Endothelial cell of umbilical vein (primary cell): ENCODE data around the gene MERTK. TPM values are rescaled to one million over a fixed set of nuclear protein-coding genes. Genes with fewer than 3 reads are reported as not detected.

ENCODE experiments used
- BruUV-seq: library from RNA; stranded (reverse); fragments of 400-500 nt; replicated peaks from 2 replicates; lab custom pipeline; 2021; lab: Mats Ljungman, UMichigan
- CTCF ChIA-PET: fragments of 300-600, 350-600 bp; sonication (Branson Sonifier 250); formaldehyde crosslinking; loops from one replicate; lab custom pipeline; 2021; ENCODE audit warnings: antibody characterized with exemption, inconsistent platforms; lab: Charles Lee
- POLR2A ChIA-PET: fragments of 300-600, 350-600 bp; sonication (Branson Sonifier 250); formaldehyde crosslinking; loops from one replicate; lab custom pipeline; 2021; ENCODE audit warnings: antibody characterized with exemption, inconsistent platforms; lab: Charles Lee
- DNase-seq: peaks from one replicate; pipeline ENCODE4 v3.0.0-alpha.2; 2011; ENCODE audit warnings: low read depth, low spot score
- FAIRE-seq: peaks from 2 replicates; lab custom pipeline; 2011; peaks lifted over from hg19 to GRCh38; lab: Jason Lieb, UNC
- H2AFZ ChIP-seq: 2 replicates; pipeline ENCODE4 v1.6.0; 2012; ENCODE audit warnings: low read depth, low read length, control low read depth, inconsistent platforms
- H3K27ac ChIP-seq: 2 replicates; pipeline ENCODE4 v1.5.1; 2011; ENCODE audit warnings: low read depth, mild to moderate bottlenecking, control low read depth, low read length, moderate library complexity; ENCODE audit not compliant: insufficient read depth
- H3K27me3 ChIP-seq, 2 experiments: 2 replicates each; pipeline versions ENCODE4 v1.6.0 to v1.6.1; 2011; ENCODE audit warnings: low read length in 2 of 2, mixed read lengths in 1 of 2; ENCODE audit not compliant: control insufficient read depth in 2 of 2, insufficient read depth in 2 of 2
- H3K36me3 ChIP-seq, 2 experiments: 2 replicates in 1 of 2; 3 replicates in 1 of 2; pipeline ENCODE4 v1.5.1; 2011; ENCODE audit warnings: low read length in 2 of 2, mild to moderate bottlenecking in 1 of 2, moderate library complexity in 1 of 2; ENCODE audit not compliant: control insufficient read depth in 2 of 2, insufficient read depth in 2 of 2; ENCODE audit errors: extremely low read depth in 1 of 2
- H3K4me1 ChIP-seq: 3 replicates; pipeline ENCODE4 v1.5.1; 2011; ENCODE audit warnings: mild to moderate bottlenecking, low read length; ENCODE audit not compliant: control insufficient read depth, insufficient read depth; ENCODE audit errors: extremely low read depth
- H3K4me2 ChIP-seq: 2 replicates; pipeline ENCODE4 v1.6.1; 2011; ENCODE audit warnings: low read length, control low read depth, mixed read lengths; ENCODE audit not compliant: insufficient read depth
- H3K4me3 ChIP-seq, 3 experiments: fragments of 200-600 bp in 1 of 3; sonication (generic), shearing (Covaris generic) in 1 of 3; replicated peaks in 1 of 3; 2 replicates each; pipeline ENCODE4 v1.5.1; 2011 to 2016; ENCODE audit warnings: control low read depth in 3 of 3, low read length in 3 of 3, mild to moderate bottlenecking in 2 of 3, inconsistent platforms in 1 of 3, low read depth in 1 of 3, moderate library complexity in 1 of 3; ENCODE audit not compliant: insufficient read depth in 1 of 3
- H3K79me2 ChIP-seq: 2 replicates; pipeline ENCODE4 v1.6.0; 2012; ENCODE audit warnings: low read length, inconsistent platforms; ENCODE audit not compliant: control insufficient read depth, insufficient read depth
- H3K9ac ChIP-seq: replicated peaks from 2 replicates; pipeline ENCODE3; 2011; ENCODE audit warnings: low read length, control low read depth; ENCODE audit not compliant: insufficient read depth; ENCODE audit errors: extremely low read depth
- H3K9me1 ChIP-seq: replicated peaks from 3 replicates; pipeline ENCODE4 v1.6.0; 2011; ENCODE audit warnings: mild to moderate bottlenecking, low read length; ENCODE audit not compliant: control insufficient read depth, insufficient read depth; ENCODE audit errors: extremely low read depth
- H3K9me3 ChIP-seq: replicated peaks from 2 replicates; pipeline ENCODE4 v1.5.1; 2012; ENCODE audit warnings: low read length, inconsistent platforms; ENCODE audit not compliant: control insufficient read depth, insufficient read depth
- H4K20me1 ChIP-seq: replicated peaks from 2 replicates; pipeline ENCODE3; 2011; ENCODE audit warnings: mild to moderate bottlenecking, low read length; ENCODE audit not compliant: control insufficient read depth, insufficient read depth; ENCODE audit errors: extremely low read depth
- EZH2 ChIP-seq: IDR thresholded peaks from 2 replicates; pipeline ENCODE4 v1.6.1; 2012; ENCODE audit warnings: borderline replicate concordance, low read depth, mild to moderate bottlenecking, moderate library complexity, low read length, inconsistent platforms; ENCODE audit not compliant: severe bottlenecking
- GATA2 ChIP-seq: IDR thresholded peaks from 2 replicates; pipeline ENCODE4 v1.7.0; 2011; ENCODE audit warnings: low read depth, mild to moderate bottlenecking, moderate library complexity, mixed read lengths, low read length; ENCODE audit not compliant: insufficient read length, insufficient read depth
- JUN ChIP-seq: IDR thresholded peaks from 2 replicates; pipeline ENCODE4 v1.6.1; 2011; ENCODE audit warnings: borderline replicate concordance, low read depth; ENCODE audit not compliant: insufficient read length, insufficient read depth
- MYC ChIP-seq: IDR thresholded peaks from one replicate; pipeline ENCODE4 v1.6.1; 2011; ENCODE audit warnings: mild to moderate bottlenecking, low read depth, low read length
- dilution Hi-C: fragments of 300-500 bp; cut with MboI; formaldehyde crosslinking; loops from one replicate; pipeline ENCODE4 v1.15.0; 2019; ENCODE audit warnings: low sequenced_read_pairs; ENCODE audit not compliant: extremely low pct_ligation_motif_present
- intact Hi-C: fragments of 100-400 bp; cut with micrococcal nuclease; formaldehyde crosslinking; loops from one replicate; pipeline ENCODE4 v1.10.0; 2022
- polyA plus RNA-seq, 4 experiments: library from polyadenylated mRNA; depleted of rRNA in 3 of 4; stranded (reverse) in 3 of 4; unstranded in 1 of 4; fragments of >200 nt; gene quantifications; 2 replicates each; pipeline versions ENCODE4 v1.2.1 to v1.2.3, GENCODE V29; 2011 to 2012; ENCODE audit warnings: missing spikeins in 1 of 4
- total RNA-seq: library from RNA; stranded (reverse); gene quantifications from 2 replicates; pipeline ENCODE4 v1.2.3, GENCODE V29; 2021
- TF ChIP-seq, protein P1 (sequence below), 2 donors: IDR thresholded peaks; 1 replicate in 1 of 2; 2 replicates in 1 of 2; pipeline ENCODE4 v1.5.1; 2011; ENCODE audit warnings: low read length in 2 of 2, mild to moderate bottlenecking in 2 of 2, moderate library complexity in 2 of 2, control low read depth in 1 of 2, inconsistent platforms in 1 of 2, low read depth in 1 of 2; ENCODE audit not compliant: insufficient read depth in 1 of 2; ENCODE audit errors: extremely low read depth in 1 of 2
- TF ChIP-seq, protein P2 (sequence below): IDR thresholded peaks from 2 replicates; pipeline ENCODE4 v1.6.1; 2011; ENCODE audit not compliant: insufficient read depth, insufficient read length

MERTK gene
- total and polyA plus RNA-seq, 2 donors (not counting 3 experiments of a cell fraction or from before 2014, with no cell fraction given), result 37.3 to 39.6 TPM

DNA sequence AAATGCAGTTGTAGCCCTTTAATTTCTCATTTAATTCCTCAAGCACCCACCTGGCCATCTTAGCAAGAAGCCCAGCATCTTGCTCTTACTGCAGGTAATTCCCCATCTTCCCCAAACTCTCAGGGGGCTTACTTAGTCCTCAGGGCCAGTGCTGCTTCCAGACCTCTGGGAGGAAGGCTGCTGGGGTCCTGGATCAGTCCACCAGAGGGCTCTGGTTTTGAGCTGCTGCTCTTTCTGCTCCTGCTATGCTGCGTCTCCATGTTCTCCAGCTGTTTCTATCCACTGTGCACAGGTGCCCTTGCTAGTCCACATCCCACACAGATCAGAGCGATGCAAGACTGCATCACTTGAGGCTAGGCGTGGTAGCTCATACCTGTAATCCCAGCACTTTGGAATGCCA, 122.2 kb downstream of the MERTK start:
- POLR2A ChIA-PET, result no interaction called here
- FAIRE-seq, result no peak
- Histone ChIP-seq H4K20me1 (no peaks in the 10 kb centered on the region), H3K36me3 (peaks cover 10 to 21% of the 10 kb centered on the region in 2 experiments), H3K4me2 (no peak overlapping the region), H3K9me1 (no peaks in the 10 kb centered on the region), H2AFZ (no peak overlapping the region), H3K27me3 (no peaks in the 10 kb centered on the region), H3K9me3 (no peaks in the 10 kb centered on the region), H3K27ac (no peak overlapping the region), H3K9ac (no peak overlapping the region), H3K4me3 (no peak overlapping the region), H3K79me2 (no peaks in the 10 kb centered on the region), H3K4me1 (no peaks in the 10 kb centered on the region)
- CTCF ChIA-PET, result interaction anchor here (1.0 to 2.0 kb wide), 7 partner anchors 12 to 123 kb away, joined by 3 to 5 read pairs (median 3); no protein-coding TSS in a partner anchor
- no peak for TF ChIP-seq JUN
- TF ChIP-seq, protein P1, sequence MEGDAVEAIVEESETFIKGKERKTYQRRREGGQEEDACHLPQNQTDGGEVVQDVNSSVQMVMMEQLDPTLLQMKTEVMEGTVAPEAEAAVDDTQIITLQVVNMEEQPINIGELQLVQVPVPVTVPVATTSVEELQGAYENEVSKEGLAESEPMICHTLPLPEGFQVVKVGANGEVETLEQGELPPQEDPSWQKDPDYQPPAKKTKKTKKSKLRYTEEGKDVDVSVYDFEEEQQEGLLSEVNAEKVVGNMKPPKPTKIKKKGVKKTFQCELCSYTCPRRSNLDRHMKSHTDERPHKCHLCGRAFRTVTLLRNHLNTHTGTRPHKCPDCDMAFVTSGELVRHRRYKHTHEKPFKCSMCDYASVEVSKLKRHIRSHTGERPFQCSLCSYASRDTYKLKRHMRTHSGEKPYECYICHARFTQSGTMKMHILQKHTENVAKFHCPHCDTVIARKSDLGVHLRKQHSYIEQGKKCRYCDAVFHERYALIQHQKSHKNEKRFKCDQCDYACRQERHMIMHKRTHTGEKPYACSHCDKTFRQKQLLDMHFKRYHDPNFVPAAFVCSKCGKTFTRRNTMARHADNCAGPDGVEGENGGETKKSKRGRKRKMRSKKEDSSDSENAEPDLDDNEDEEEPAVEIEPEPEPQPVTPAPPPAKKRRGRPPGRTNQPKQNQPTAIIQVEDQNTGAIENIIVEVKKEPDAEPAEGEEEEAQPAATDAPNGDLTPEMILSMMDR (IDR thresholded peaks at IDR 0.05; ENCODE audit: extremely low read depth in 1 of 2, insufficient read depth in 1 of 2, low read depth in 1 of 2, low read length in 2 of 2), result peak; percentile 4 to 25
- BruUV-seq, result no TSS peak
- DNase-seq, result no peak
- intact Hi-C loops (no loop called here), dilution Hi-C loops (no loop called here)

DNA sequence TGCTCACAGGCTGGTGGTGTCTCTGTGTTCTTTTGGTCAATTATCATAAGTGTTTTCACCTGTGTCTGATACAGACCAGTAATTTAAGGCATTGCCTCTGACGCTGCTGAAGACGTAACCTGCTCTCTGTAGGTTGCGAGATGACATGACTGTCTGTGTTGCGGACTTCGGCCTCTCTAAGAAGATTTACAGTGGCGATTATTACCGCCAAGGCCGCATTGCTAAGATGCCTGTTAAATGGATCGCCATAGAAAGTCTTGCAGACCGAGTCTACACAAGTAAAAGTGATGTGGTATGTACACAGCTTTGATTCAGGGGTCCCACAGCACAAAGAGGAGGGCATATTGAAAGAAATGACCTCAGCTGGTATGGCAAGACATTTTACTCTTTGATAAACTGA, 122.9 kb downstream of the MERTK start:
- POLR2A ChIA-PET, result no interaction called here
- no TSS peak for BruUV-seq
- no peak overlapping the region for H3K27ac ChIP-seq
- peaks cover 7% of the 10 kb centered on the region for H3K4me1 ChIP-seq
- DNase-seq (no peak), FAIRE-seq (no peak)
- peaks cover 10 to 21% of the 10 kb centered on the region in 2 experiments for H3K36me3 ChIP-seq
- TF ChIP-seq MYC, result no peak
- TF ChIP-seq, protein P1 (IDR thresholded peaks at IDR 0.05; ENCODE audit: extremely low read depth in 1 of 2, insufficient read depth in 1 of 2, low read depth in 1 of 2, low read length in 2 of 2), result no peak
- TF ChIP-seq, protein P2, sequence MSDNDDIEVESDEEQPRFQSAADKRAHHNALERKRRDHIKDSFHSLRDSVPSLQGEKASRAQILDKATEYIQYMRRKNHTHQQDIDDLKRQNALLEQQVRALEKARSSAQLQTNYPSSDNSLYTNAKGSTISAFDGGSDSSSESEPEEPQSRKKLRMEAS, result no peak
- no peak for TF ChIP-seq GATA2
- no peak for TF ChIP-seq EZH2
- no peaks in the 10 kb centered on the region for H4K20me1 ChIP-seq
- no peaks in the 10 kb centered on the region for H3K9me1 ChIP-seq
- CTCF ChIA-PET, result interaction anchor here (1.0 to 1.5 kb wide), 3 partner anchors 11 to 134 kb away, joined by 3 to 4 read pairs (median 4); no protein-coding TSS in a partner anchor
- H2AFZ ChIP-seq, result no peak overlapping the region
- intact Hi-C loops, result no loop called here
- H3K27me3 ChIP-seq, result no peaks in the 10 kb centered on the region
- H3K4me3 ChIP-seq, result no peak overlapping the region
- no peaks in the 10 kb centered on the region for H3K79me2 ChIP-seq
- no peak overlapping the region for H3K9ac ChIP-seq
- dilution Hi-C loops, result no loop called here
- H3K9me3 ChIP-seq, result no peaks in the 10 kb centered on the region
- no peak overlapping the region for H3K4me2 ChIP-seq
